ENCODE results near the gene RHBDD1.

The RHBDD1 gene

GRCh38 chr2:227033471-227034148 lies 197.8 kb downstream of the RHBDD1 start:
- DNase-seq (ENCODE audit: low read depth), result peak; percentile 9

GRCh38 chr2:227035711-227036367 lies 200.0 kb downstream of the RHBDD1 start:
- no peak for DNase-seq (ENCODE audit: low read depth)

DNA sequence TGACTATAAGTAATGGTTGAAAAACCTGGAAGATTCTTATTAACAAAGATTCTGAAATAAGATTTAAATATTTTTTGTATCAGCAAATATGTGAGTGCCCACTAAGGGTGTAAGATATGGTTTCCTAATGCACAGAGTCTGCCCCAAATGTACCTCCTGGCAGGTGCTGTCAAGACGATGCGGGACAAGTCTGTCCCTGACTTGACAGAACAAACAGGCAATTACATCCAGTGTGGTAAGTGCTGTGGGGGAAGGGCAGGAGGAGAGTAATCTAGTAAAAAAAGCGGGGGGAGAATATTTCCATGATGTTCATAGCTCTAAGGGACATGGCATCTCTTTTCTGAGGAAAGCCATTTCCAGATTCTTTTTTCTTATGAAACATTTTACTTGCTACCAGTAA lies 200.7 kb downstream of the RHBDD1 start:
- DNase-seq (ENCODE audit: low read depth), result no peak

DNA sequence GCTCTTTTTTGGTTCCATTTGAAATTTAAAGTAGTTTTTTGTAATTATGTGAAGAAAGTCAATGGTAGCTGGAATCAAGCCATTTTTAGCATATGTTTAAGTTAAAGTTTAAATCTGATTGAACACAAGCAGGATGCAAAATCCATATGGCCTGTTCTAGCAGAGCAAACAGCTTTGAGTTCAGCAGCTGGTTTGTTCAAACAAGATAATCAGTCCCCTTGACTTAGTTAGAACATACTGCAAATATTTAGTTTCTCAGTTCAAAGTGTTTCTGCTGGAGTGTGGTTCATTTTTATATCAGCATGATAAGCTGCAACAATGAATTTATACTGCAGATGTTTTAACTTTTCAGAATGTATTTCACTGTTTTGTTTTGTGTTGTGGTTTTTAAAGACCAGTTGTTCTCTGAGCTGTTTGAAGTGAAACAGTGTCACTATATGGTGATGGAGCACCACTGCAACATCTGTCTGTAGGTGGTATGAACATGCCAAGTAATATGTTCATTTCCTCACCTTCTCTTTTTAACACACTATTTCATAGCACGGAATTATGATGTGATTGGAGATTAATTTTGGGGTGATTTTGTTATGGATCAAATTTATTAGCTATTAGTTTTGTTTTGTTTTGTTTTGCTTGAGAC lies 202.8 kb downstream of the RHBDD1 start:
- no peak for DNase-seq (ENCODE audit: low read depth)

DNA sequence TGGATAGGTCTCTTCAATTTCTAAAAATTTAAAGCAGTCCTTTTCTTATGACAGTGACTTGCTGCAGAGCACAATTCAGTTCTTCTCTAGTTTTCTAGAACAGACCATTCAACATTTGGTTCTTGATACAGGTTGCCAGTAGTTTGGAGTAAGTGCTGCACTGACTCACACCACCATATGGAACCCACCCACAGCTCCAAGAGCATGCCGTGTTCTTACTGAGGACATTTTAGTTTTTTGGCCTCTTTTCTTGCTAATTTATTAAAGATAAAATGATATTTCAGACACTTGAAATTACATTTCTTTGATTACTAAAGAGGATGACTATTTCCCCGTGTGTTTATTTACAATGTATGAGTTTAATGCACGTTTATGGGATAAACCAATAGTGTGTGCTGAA lies 208.1 kb downstream of the RHBDD1 start:
- DNase-seq (ENCODE audit: low read depth), result no peak
